Activated T-helper 1 cell treated with anti-CD3 and anti-CD28 coated beads, Interleukin-12 subunit alpha, Interleukin-12 subunit beta, Interleukin-2, Interleukin-4 antibody, amounts not matched to agents 30 ng/mL and 10 ng/mL and 1 ng/mL, durations not matched to agents 14 hours and 24 hours and 36 hours (primary cell): Measurements from ENCODE around the gene RNU6-9. TPM values are rescaled to one million over a fixed set of nuclear protein-coding genes. Genes with fewer than 3 reads are reported as not detected.

ENCODE experiments used
- DNase-seq: peaks from one replicate; pipeline ENCODE4 v3.0.0; 2021; ENCODE audit warnings: low spot score
- H3K27ac Mint-ChIP-seq: one replicate; pipeline ENCODE4 v1.8.0; 2021; ENCODE audit warnings: mild to moderate bottlenecking, mixed read lengths
- H3K27me3 Mint-ChIP-seq: one replicate; pipeline ENCODE4 v1.8.0; 2022; ENCODE audit warnings: mild to moderate bottlenecking, moderate library complexity, mixed read lengths; ENCODE audit not compliant: insufficient read depth
- H3K36me3 Mint-ChIP-seq: one replicate; pipeline ENCODE4 v1.8.0; 2021; ENCODE audit warnings: low read depth, mixed read lengths
- H3K4me1 Mint-ChIP-seq: one replicate; pipeline ENCODE4 v1.8.0; 2021; ENCODE audit warnings: low read depth, mixed read lengths
- H3K4me3 Mint-ChIP-seq: one replicate; pipeline ENCODE4 v1.8.0; 2021; ENCODE audit warnings: mild to moderate bottlenecking, moderate library complexity, mixed read lengths
- H3K9me3 Mint-ChIP-seq: one replicate; pipeline ENCODE4 v1.8.0; 2021; ENCODE audit warnings: mixed read lengths
- intact Hi-C: fragments of 100-400 bp; cut with micrococcal nuclease; formaldehyde crosslinking; loops from one replicate; pipeline ENCODE4 v1.15.1; 2024
- total RNA-seq: library from RNA; stranded (reverse); gene quantifications from 2 replicates; pipeline ENCODE4 v1.2.3, GENCODE V29; 2022

RNU6-9 gene
- total RNA-seq, 1 donor from 2014 or later = not detected

DNA sequence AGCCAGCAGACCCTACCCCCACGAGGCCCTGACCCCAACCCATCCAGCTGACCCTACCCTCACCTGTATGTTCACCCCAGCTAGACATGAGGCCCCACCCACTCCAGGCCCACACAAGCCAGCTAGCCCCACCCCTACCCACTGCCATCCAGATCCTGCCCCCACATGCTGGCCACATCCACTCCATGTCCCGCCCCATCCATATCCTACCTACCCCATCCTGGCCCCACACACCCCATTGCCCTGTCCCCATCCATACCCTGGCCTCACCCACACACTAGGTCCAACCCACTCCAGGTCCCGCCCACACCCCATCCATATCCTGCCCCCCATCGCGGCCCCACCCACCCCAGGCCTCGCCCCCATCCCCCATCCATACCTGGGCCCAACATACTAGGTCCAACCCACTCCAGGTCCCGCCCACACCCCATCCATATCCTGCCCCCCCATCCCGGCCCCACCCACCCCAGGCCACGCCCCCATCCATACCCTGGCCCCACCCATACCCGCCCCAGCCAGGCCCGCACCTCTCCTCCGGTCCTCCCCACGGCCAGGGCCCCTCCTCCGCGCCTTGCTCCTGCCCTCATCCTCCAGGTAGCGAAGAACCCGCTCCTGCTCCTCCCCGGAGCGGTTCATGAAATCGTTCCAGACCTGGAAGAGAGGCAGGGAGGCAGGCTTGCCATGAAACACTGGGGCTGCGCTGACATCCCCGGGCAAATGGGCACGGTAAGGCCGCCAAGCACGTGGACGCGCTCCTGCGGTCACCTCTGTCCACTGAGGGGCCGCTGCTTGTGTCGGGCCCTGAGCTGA, 7.2 kb downstream of the RNU6-9 start:
- Mint-ChIP-seq H3K27ac (no peak overlapping the region), H3K9me3 (no peaks in the 10 kb centered on the region), H3K36me3 (peaks cover 10% of the 10 kb centered on the region), H3K4me3 (no peak overlapping the region), H3K4me1 (no peaks in the 10 kb centered on the region), H3K27me3 (no peaks in the 10 kb centered on the region)
- intact Hi-C loops = no loop called here
- no peak for DNase-seq

DNA sequence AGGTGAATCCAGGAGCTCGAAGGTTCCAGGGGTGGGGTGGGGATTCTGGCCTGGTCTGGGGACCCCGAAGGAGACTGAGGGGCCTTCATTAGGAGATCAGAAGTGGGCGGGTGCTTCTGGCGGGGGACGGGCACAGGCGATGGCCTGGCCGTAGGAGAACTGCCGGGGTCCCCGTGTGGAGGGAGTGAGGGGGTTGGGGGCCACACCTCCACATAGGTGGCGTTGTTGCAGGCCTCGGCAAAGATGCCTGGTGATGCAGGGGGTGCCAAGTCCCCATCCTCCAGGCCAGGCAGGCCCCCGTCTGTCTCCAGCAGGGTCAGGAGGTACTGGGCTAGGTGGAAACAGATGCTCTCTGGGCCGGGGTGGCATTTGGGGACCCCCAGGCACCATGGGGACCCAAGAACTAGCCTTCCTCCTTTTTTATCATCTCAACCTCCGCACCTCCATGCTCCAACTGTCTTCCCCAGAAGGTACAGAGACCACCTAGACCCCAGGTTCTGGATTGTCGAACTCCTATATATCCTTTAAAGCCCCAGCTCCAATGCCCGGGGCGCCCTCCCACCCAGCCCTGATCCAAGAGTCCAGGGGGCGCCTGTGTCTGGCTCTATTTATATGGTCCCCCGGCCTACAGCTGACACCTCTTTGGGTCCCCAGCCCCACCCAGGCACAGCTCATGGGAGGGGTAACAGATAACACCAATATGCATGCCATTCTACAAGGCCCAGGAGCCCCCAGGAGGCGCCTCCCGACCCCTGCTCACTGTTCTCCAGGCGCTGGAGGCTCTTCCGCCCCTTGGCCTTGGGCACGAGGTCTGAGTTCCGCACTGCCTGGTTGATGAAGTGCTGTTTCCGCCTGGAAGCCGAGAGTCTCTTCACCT, 8.2 kb downstream of the RNU6-9 start:
- no peak for DNase-seq
- H3K9me3 Mint-ChIP-seq = no peaks in the 10 kb centered on the region
- H3K4me1 Mint-ChIP-seq = peaks cover 2% of the 10 kb centered on the region
- peaks cover 6% of the 10 kb centered on the region for H3K36me3 Mint-ChIP-seq
- H3K27ac Mint-ChIP-seq = no peak overlapping the region
- H3K27me3 Mint-ChIP-seq = no peaks in the 10 kb centered on the region
- H3K4me3 Mint-ChIP-seq = no peak overlapping the region
- intact Hi-C loops = no loop called here

- intact Hi-C loops = no loop called here
- DNase-seq = no peak
- H3K36me3 Mint-ChIP-seq = peaks cover 6% of the 10 kb centered on the region
- no peak overlapping the region for H3K27ac Mint-ChIP-seq
- no peaks in the 10 kb centered on the region for H3K27me3 Mint-ChIP-seq
- H3K4me1 Mint-ChIP-seq = peaks cover 8% of the 10 kb centered on the region
- no peaks in the 10 kb centered on the region for H3K9me3 Mint-ChIP-seq
- H3K4me3 Mint-ChIP-seq = no peak overlapping the region
Measured at GRCh38 chr19:902093-902370, 8.7 kb downstream of the RNU6-9 start.

DNA sequence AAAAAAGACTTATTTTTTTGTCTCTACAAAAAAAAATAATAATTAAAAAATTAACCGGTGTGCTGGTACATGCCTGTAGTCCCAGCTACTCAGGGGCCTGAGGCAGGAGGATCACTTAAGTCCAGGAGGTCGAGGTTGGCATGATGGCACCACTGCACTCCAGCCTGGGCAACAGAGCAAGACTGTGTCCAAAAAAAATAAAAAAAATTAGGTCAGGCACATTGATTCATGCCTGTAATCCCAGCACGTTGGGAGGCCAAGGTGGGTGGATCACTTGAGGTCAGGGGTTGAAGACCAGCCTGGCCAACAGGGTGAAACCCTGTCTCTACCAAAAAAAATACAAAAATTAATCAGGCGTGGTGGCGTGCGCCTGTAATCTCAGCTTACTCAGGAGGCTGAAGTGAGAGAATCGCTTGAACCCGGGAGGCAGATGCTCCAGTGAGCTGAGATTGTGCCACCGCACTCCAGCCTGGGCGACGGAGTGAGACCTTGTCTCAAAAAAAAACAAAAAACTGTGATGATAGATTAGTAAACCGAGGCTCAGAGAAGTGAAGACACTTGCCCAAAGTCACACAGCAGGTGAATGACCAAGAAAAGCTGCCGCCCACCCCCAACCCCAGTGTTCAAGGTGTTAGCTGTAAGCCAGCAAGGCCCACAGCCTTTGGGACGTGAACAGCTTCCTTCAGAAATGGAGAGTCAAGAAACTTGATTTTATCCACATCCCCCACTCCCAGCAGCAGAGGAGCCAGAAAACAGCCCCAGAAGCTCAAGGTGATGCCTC, 9.4 kb downstream of the RNU6-9 start:
- no peak for DNase-seq
- H3K36me3 Mint-ChIP-seq = peaks cover 6% of the 10 kb centered on the region
- H3K4me1 Mint-ChIP-seq = peaks cover 10% of the 10 kb centered on the region
- no peaks in the 10 kb centered on the region for H3K9me3 Mint-ChIP-seq
- intact Hi-C loops = no loop called here
- H3K27ac Mint-ChIP-seq = no peak overlapping the region
- H3K4me3 Mint-ChIP-seq = no peak overlapping the region
- H3K27me3 Mint-ChIP-seq = no peaks in the 10 kb centered on the region

DNA sequence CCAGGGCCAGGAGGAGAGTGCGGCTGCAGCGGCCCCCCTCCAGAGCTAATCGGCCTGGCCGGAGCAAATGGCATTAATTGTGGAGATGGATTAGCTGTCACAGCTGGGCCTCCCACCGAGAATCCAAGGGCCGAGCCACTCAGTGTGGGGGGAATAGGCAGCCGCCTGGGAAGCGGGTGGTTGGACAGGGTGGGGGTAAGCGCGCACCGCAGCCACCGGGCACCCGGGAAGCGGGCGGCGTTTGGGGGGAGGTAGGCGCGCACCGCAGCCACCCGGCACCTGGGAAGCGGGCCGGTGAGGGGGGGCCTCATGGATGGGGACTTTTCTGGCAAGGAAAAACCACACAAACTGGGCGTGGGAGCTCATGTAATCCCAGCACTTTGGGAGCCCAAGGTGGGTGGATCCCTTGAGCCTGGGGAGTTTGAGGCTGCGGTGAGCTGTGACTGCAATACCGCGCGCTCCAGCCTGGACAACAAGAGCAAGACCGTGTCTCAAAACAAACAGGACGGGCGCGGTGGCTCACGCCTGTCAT, 10.0 kb downstream of the RNU6-9 start:
- H3K36me3 Mint-ChIP-seq = peaks cover 6% of the 10 kb centered on the region
- intact Hi-C loops = no loop called here
- DNase-seq = no peak
- H3K27ac Mint-ChIP-seq = no peak overlapping the region
- no peaks in the 10 kb centered on the region for H3K27me3 Mint-ChIP-seq
- H3K4me1 Mint-ChIP-seq = peaks cover 10% of the 10 kb centered on the region
- H3K9me3 Mint-ChIP-seq = no peaks in the 10 kb centered on the region
- H3K4me3 Mint-ChIP-seq = no peak overlapping the region

DNA sequence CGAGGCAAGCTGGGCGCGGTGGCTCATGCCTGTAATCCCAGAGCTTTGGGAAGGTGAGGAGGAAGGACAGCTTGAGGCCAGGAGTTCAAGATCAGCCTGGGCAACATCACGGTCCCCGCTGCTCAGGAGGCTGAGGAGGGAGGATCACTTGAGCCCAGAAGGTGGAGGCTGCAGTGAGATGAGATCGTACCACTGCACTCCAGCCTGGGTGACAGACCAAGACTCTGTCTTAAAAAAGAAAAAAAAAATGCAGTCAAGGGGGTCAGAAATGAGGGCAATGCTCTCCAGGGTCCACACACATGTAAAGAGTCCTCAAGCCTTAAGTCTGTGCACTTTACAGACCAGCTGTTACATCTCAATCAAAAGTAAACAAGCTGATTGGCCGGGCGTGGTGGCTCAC, 11.3 kb downstream of the RNU6-9 start:
- no peak overlapping the region for H3K27ac Mint-ChIP-seq
- no peaks in the 10 kb centered on the region for H3K9me3 Mint-ChIP-seq
- no peak for DNase-seq
- H3K36me3 Mint-ChIP-seq = peaks cover 11% of the 10 kb centered on the region
- no peaks in the 10 kb centered on the region for H3K27me3 Mint-ChIP-seq
- peaks cover 22% of the 10 kb centered on the region for H3K4me1 Mint-ChIP-seq
- H3K4me3 Mint-ChIP-seq = no peak overlapping the region
- intact Hi-C loops = no loop called here

GRCh38 chr19:906480-906879, 13.2 kb downstream of the RNU6-9 start:
- Mint-ChIP-seq H3K9me3 (no peaks in the 10 kb centered on the region), H3K27me3 (no peaks in the 10 kb centered on the region), H3K36me3 (peaks cover 16% of the 10 kb centered on the region), H3K4me3 (no peak overlapping the region), H3K27ac (peak overlapping the region; percentile 78), H3K4me1 (peaks cover 28% of the 10 kb centered on the region)
- DNase-seq = no peak
- intact Hi-C loops = no loop called here

- no peaks in the 10 kb centered on the region for H3K9me3 Mint-ChIP-seq
- no peak for DNase-seq
- no peak overlapping the region for H3K4me3 Mint-ChIP-seq
- H3K36me3 Mint-ChIP-seq = peaks cover 16% of the 10 kb centered on the region
- peak overlapping the region; percentile 78 for H3K27ac Mint-ChIP-seq
- intact Hi-C loops = no loop called here
- H3K4me1 Mint-ChIP-seq = peaks cover 28% of the 10 kb centered on the region
- H3K27me3 Mint-ChIP-seq = no peaks in the 10 kb centered on the region
Measured at GRCh38 chr19:907183-907853, 14.0 kb downstream of the RNU6-9 start.

DNA sequence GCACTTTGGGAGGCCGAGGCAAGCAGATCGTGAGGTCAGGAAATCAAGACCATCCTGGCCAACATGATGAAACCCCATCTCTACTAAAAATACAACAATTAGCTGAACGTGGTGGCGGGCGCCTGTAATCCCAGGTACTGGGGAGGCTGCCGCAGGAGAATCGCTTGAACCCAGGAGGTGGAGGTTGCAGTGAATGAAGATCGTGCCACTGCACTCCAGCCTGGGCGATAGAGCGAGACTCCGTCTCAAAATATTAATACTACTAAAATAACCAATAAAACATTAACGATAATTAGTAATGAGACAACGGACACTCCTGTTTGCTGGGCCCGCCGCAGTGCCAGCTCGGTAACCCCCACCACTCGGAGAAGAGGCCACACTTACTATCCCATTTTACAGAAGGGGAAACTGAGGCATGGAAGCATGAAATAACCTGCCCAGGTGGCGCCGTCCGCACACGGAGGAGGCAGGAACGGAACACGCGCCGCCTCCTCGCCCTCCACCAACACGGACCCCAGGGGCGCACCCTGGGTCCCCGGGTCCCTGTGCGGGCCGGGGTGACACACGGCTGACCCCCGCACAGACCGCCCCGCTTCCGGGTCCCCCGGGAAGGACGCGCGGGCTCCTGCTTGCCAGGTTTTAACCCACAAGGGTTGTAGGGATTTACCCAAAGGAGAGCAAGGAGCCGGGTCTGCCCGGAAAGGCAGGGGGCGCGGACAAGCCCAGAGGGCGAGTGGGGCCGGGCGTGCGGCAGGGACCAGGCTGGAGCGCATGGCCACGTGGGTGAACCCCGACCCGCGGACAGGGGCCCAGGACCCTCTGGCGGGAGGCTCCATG, 18.1 kb downstream of the RNU6-9 start:
- peaks cover 11% of the 10 kb centered on the region for H3K36me3 Mint-ChIP-seq
- H3K27ac Mint-ChIP-seq = peak overlapping the region; percentile 71
- intact Hi-C loops = no loop called here
- peak overlapping the region; percentile 77 for H3K4me3 Mint-ChIP-seq
- H3K9me3 Mint-ChIP-seq = no peaks in the 10 kb centered on the region
- H3K27me3 Mint-ChIP-seq = no peaks in the 10 kb centered on the region
- peaks cover 27% of the 10 kb centered on the region for H3K4me1 Mint-ChIP-seq
- DNase-seq = no peak

GRCh38 chr19:912181-913079, 19.1 kb downstream of the RNU6-9 start:
- no peak for DNase-seq
- peaks cover 10% of the 10 kb centered on the region for H3K36me3 Mint-ChIP-seq
- peaks cover 19% of the 10 kb centered on the region for H3K4me1 Mint-ChIP-seq
- H3K27me3 Mint-ChIP-seq = no peaks in the 10 kb centered on the region
- no peaks in the 10 kb centered on the region for H3K9me3 Mint-ChIP-seq
- peak overlapping the region; percentile 83 for H3K4me3 Mint-ChIP-seq
- intact Hi-C loops = no loop called here
- peak overlapping the region; percentile 70 for H3K27ac Mint-ChIP-seq

DNA sequence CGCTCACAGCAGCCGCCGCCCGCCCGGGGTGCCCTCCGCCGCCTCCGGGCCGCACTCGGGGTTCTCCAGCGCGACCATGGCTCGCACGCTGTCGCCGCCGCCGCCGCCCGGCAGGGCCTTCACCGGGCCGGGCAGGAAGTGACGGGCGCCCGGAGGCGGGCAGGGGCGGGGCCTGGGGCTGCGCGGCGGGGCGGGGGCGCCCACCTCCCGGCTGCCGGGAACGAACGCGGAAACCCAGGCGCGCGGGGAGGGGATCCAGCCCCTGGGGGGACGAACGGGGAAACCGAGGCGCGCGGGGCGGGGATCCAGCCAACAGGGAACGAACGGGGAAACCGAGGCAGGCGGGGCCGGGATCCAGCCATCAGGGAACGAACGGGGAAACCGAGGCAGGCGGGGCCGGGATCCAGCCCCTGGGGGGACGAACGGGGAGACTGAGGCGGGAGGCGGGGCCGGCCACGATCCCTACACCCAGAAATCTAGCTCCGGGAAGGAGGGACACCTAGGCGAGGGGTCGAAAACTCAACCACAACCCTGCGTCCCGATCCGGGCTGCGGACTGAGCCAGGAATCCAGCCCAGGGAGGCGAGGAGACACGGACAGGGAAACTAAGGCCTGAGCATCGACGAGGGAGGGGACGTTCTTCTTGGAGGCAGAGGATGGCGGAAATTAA, 19.9 kb downstream of the RNU6-9 start, which contains the start of gene R3HDM4:
R3HDM4 (minus strand) TSS at position 140 of the 669 bp plus-strand sequence; CDS start at position 78, 62 bp downstream.
- intact Hi-C loops = no loop called here
- Mint-ChIP-seq H3K27ac (peak within 1 kb of the TSS; percentile 89), H3K9me3 (no peaks in the 10 kb centered on the region), H3K4me1 (peaks cover 19% of the 10 kb centered on the region), H3K36me3 (peaks cover 10% of the 10 kb centered on the region), H3K4me3 (peak within 1 kb of the TSS; percentile 85), H3K27me3 (peaks cover 2% of the 10 kb centered on the region)
- peak; percentile 81 for DNase-seq
